Effector CD4-positive, alpha-beta T cell (primary cell): ENCODE measurements around the gene ARHGAP24. TPM values are rescaled to one million over a fixed set of nuclear protein-coding genes. Genes with fewer than 3 reads are reported as not detected.

ENCODE experiments used
- DNase-seq: peaks from one replicate; pipeline ENCODE4 v3.0.0-alpha.2; 2020
- total RNA-seq: gene quantifications from one replicate; lab custom pipeline; 2026; lab: John Stamatoyannopoulos, UW

Gene ARHGAP24
- not detected for total RNA-seq

GRCh38 chr4:85474818-85475630, at the start of gene ARHGAP24:
Gene ARHGAP24, plus strand, starts transcription at chr4:85475150.
- DNase-seq, result no peak

GRCh38 chr4:85426366-85426765, 48.6 kb upstream of the ARHGAP24 start:
- no peak for DNase-seq

- DNase-seq, result no peak
Measured at GRCh38 chr4:85427123-85427522, 47.8 kb upstream of the ARHGAP24 start.

GRCh38 chr4:85430226-85430625, 44.7 kb upstream of the ARHGAP24 start:
- DNase-seq, result no peak

GRCh38 chr4:85430697-85431096, 44.3 kb upstream of the ARHGAP24 start:
- no peak for DNase-seq

- DNase-seq, result no peak
Measured at GRCh38 chr4:85431156-85431555, 43.8 kb upstream of the ARHGAP24 start.

- DNase-seq, result no peak
Measured at GRCh38 chr4:85431881-85432485, 43.0 kb upstream of the ARHGAP24 start.

GRCh38 chr4:85445050-85445639, 29.8 kb upstream of the ARHGAP24 start:
- no peak for DNase-seq

GRCh38 chr4:85446141-85446861, 28.6 kb upstream of the ARHGAP24 start:
- DNase-seq, result no peak

- no peak for DNase-seq
Measured at GRCh38 chr4:85448906-85449890, 25.8 kb upstream of the ARHGAP24 start.

- DNase-seq, result no peak
Measured at GRCh38 chr4:85452058-85452731, 22.8 kb upstream of the ARHGAP24 start.

GRCh38 chr4:85455942-85456341, 19.0 kb upstream of the ARHGAP24 start:
- DNase-seq, result no peak

GRCh38 chr4:85457752-85458467, 17.0 kb upstream of the ARHGAP24 start:
- no peak for DNase-seq

- no peak for DNase-seq
Measured at GRCh38 chr4:85459736-85460135, 15.2 kb upstream of the ARHGAP24 start.

GRCh38 chr4:85474356-85474755, 594 bp upstream of the ARHGAP24 start:
- no peak for DNase-seq

- no peak for DNase-seq
Measured at GRCh38 chr4:85475631-85476233, 782 bp downstream of the ARHGAP24 start.

GRCh38 chr4:85476381-85476780, 1.4 kb downstream of the ARHGAP24 start:
- DNase-seq, result no peak

GRCh38 chr4:85477534-85477933, 2.6 kb downstream of the ARHGAP24 start:
- DNase-seq, result no peak

- no peak for DNase-seq
Measured at GRCh38 chr4:85478576-85478975, 3.6 kb downstream of the ARHGAP24 start.

GRCh38 chr4:85482010-85482738, 7.2 kb downstream of the ARHGAP24 start:
- no peak for DNase-seq
